ENCODE results near the gene MEGF9. TPM values are rescaled to one million over a fixed set of nuclear protein-coding genes. Genes with fewer than 3 reads are reported as not detected.

The MEGF9 gene
- total RNA-seq = 8.2 and 10.0 TPM in 2 replicates

GRCh38 chr9:120714088-120714845, at the start of gene MEGF9:
MEGF9 (minus strand) TSS chr9:120714470; CDS start chr9:120714358, 112 bp downstream.

GRCh38 chr9:120580051-120580896, 134.0 kb downstream of the MEGF9 start, which contains the start of gene CDK5RAP2:
CDK5RAP2 (minus strand) TSS chr9:120580167; CDS start chr9:120579978, 189 bp downstream.

Other genes starting within 250 kb of the MEGF9 start
- gene CDK5RAP2, start 134.3 kb downstream of the MEGF9 start, total RNA-seq = 35.7 and 43.5 TPM in 2 replicates
- gene FBXW2, start 78.9 kb upstream of the MEGF9 start, total RNA-seq = 23.2 and 31.6 TPM in 2 replicates
- 28.3 and 37.1 TPM in 2 replicates for gene PSMD5, start 128.5 kb upstream of the MEGF9 start, total RNA-seq
- gene PHF19, start 162.7 kb upstream of the MEGF9 start, total RNA-seq = 31.0 and 36.3 TPM in 2 replicates
- gene TRAF1, start 212.3 kb upstream of the MEGF9 start, total RNA-seq = 0.54 and 2.4 TPM in 2 replicates

All from placental epithelial cell (primary cell).